ENCODE results near the gene GIGYF2.
A peak's percentile ranks its signal among the peaks of the same experiment; 100 is the strongest.

The GIGYF2 gene

DNA sequence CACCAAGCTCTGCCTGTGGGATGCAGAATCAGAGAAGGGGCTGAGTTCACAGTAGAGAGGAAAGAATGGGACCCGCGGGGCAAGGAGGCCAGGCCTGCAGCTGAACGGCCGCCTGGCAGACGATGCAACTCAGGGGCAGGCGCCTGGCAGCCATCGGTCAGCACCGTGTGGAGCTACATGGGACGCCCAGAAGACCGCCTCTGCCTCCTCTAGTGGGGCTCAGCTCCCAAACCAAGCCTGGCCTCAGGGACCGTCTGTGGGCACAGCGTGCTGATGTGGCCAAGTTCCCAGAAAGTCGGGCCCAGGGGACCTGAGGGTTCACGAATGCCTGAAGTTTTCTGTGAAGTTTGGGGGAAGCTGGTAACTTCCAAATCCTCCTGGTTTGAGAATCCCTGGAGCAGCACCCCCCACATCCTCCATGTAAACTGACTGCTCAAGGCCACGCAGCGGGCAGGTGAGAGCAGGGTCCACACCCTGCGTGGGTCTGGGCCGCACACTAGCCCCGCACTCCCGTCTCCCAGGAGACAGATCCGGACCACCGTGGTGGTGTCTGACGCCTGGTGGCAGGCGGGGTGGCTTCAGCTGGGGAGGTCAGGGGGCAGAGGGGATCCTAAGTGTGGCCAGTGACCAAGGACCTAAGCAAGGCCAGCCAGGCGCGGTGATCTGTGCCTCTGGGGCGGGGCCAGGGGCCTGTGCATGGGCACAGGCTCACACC, 187.6 kb downstream of the GIGYF2 start:
- DNase-seq, result no peak

DNA sequence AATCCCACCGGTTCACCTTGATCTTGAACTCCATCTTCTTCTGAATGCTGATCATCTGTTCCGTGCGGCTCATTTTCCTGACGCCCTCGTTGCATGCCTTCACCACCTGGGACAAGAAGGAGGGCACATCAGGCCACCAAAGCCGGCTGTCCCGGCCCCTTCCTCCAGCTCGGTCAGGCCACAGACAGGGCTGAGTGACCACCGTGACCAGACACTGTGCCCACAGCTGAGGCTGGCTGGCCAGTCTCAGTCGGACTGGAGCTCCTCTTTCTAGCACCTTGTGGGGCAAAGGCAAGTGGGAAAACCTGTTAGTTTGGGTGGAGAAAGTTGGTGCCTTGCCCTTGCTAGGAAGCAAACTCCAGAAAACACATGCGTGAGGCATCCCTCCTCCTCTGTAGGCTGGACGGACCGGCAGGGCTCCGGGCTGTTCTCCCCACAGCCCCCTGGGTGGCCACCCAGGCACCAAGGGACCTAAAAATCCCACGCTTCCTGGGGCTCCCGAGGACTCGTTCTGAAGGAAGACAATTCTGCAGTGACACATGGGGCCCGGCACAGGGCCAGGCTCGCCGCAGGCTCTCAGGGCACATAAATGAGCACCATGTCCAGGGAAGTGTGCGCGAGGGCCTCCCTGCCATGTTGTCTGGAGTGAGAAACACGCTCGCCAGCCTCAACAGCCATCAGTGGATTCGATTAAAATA, 188.3 kb downstream of the GIGYF2 start:
- no peak for DNase-seq

DNA sequence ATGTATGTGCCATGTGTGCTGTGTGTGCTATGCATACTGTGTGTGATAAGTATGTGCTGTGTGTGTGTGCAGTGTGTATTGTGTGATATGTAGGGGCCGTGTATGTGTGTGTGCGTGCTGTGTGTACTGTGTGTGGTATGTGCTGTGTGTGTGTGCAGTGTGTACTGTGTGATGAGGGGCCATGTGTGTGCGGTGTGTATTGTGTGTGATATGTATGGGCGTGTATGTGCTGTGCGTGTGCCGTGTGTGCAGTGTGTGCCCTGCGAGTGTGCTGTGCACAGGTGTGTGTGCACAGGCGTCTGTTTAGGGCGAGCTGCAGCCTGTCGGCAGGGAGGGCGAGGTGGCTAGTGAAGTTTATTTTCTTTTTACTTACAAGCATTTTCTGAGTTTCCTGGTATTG, 189.0 kb downstream of the GIGYF2 start:
- no peak for DNase-seq

DNA sequence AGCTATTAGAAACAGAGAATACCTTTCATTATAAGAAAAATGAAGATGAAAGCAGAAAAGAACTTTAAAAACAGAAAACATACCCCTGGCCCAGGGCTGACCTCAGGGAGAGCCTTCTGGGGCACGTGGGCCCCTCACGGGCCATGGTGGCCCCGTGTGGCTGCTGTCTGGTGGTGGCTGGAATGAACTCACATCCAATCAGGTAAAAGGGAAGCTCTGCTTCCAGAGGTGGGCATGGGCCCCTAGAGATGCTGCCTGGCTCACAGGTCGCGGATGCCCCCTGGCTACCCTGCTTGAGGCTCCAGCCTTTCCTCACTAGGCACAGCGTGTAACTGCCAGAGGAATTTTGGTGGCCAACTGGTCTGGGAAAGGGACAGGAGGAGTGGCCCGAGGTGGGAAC, 189.5 kb downstream of the GIGYF2 start:
- DNase-seq, result no peak

DNA sequence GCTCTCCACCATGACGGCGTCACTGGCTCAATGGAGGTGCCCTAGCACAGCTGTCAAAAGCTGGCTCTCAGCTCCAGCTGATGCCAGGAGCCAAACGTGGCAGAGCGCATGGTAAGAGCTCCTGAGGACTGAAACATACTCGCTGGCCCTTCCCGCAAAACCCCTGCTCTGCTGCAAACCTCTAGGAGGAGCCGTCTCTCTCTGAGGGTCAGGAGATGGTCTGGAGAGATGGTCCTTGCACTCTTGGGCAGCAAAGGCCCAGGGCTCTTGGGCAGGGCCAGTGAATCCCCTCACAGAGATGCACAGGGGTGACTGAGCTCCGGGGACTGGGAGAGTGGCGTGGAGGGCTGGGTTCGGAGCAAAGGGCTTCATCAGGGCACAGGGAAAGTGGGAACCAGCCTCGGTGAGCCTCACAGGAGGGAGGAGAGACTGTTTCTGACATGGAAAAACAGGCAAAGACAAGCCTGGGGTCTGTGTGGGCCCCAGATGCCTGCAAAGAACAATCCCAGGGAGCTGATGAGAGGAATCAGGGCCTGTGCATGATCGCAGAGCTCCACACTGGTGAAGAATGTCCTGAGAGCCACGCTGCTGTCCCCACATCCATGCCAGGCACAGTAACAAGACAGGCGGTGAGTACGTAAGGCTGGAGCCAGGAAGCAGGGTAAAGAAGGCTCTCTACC, 190.2 kb downstream of the GIGYF2 start:
- no peak for DNase-seq

DNA sequence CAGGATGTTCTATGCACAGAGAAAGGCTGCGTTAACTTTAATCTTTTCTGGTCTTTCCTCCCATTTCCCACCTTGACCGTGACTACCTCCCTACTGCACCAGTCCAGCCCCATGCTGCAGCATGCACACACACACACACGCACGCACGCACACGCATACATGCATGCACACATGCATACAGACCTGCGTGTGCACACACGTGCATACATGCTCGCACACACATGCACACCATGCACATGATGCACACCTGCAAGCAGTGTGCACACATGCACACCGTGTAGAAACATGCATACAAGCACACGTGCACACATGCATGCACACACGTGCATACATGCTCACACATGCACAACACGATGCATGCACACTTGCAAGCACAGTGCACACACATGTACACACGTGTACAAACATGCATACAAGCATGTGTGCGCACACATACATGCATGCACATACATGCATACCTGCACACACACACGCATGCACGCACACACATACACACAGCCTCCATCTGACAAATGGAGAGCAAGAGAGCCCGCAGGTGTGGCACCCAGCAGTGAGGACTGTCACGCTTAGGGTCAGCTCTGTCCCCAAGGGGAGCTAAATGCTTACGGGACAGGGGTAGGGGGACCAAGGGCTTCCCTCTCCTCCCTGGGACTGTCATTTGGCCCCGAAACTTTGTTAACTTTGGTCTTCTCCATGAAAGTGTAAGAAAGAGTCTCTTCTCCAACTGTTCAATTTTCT, 191.1 kb downstream of the GIGYF2 start:
- DNase-seq, result no peak

DNA sequence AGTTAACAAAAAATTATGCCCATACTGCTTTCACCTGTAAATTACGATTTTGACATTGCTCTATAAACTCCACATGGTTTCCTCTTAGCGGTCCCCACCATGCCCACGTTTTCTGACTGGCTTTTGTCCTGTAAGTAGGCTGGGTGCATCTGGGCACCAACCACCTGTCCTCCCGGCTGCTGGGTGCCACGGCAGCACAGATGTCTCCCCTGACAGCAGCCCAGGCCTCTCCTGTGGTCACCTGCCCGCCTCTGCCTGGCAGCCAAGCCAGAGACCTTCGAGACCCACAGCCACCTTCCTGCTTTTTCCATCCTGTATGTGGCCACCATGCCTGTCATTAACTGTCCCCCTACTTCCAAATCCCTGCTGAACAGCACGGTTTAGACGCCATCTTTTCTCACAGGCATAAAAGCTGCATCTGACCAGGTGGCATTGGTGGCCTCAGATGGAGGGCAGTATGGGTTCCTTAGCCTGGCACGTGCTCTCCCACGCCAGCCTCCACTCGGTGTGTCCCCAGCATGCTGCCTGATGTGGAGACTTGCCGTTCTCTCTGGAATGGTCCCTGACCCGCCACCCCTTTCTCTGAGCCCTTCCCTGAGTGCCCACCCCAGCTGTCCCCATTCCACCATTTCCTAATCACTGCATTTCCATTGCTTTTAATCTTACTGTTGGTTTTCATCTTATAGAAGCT, 191.9 kb downstream of the GIGYF2 start:
- DNase-seq, result no peak

DNA sequence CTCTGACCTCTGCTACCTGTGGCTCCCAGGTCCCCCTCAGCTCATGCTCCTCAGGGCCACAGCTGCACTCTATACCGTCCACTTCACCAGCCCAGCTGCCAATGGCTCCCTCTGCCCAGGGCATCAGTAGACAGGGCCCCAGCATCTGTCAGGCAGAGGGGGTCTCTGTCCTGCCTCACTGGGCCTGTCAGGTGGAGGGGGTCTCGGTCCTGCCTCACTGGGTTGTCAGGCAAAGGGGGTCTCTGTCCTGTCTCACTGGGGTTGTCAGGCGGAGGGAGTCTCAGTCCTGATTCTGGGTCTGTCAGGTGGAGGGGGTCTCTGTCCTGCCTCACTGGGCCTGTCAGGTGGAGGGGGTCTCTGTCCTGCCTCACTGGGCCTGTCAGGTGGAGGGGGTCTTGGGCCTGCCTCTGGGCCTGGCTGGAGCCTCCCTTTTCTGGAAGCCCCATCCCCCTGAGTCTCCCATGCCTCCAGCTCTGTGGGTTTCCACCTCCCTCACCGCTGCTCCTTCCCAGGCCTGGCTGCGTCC, 192.8 kb downstream of the GIGYF2 start:
- no peak for DNase-seq

DNA sequence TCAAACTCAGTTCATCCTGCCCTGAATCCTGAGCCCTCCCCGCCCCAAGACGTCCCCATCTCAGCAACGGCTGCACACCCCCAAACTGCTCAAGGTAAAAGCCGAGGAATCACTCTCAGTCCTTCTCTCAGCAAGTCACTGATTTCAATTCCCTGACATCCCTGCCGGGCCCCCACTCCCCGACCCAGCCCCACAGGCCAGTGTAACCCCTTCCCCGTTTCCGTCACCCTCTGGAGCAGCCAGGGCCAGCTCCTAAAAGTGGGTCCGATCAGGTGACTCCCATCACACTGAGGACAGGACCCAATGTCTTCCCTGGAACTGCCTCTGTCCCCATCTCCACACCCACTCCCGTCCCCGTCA, 193.4 kb downstream of the GIGYF2 start:
- no peak for DNase-seq

DNA sequence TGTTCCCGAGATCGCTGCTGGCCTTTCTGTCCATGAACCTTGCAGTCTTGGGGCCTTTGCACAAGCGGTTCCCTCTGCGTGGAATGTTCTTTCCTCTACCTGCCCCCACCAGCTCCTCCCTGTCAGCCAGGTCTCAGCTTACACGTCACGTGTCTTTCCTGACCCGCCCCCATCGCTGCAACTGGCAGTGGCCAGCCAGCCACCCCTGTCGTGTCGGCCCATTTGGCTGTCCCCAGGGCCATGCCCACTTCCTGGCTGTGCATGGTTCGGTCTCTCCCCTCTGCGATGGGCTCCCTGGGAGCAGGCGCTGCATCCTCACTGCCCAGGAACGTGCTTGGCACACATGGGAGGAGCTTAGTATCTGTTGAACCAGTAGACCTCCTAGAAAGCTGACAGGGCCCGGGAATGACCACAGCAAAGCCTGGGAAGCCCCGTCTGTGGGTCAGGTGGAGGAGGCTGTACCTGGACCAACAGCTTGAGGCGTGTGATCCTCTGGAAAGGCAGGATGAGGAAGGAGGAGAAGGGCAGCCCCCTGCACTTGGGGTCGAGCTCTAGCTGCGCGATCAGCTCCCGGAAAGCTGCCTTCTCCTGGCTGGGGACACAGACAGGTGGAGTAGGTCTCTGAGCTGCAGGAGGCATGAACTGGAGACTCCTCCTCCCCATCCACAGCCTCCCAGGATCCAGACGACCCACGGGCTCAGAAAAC, 193.9 kb downstream of the GIGYF2 start:
- DNase-seq, result peak; percentile 76

DNA sequence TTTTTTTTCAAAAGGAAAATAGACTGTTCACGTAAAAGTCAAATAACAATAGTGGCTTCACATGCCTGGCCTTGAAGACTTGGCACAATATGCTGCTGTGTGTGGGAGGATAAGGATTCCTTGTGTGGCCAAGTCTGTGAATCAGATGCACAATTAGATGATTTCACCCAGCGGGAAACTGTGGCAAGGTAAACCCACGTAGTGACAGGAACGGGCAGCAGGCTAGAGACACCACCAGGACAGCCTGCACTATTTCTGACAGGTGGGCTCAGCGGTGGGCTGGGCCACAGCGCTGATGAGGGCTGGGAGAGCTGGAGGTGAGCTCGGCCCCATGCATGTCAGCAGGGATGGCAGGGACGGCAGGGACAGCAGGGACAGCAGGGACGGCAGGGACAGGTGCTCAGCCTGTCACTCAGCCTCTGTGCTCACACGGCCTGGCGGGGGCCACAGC, 194.5 kb downstream of the GIGYF2 start:
- no peak for DNase-seq

DNA sequence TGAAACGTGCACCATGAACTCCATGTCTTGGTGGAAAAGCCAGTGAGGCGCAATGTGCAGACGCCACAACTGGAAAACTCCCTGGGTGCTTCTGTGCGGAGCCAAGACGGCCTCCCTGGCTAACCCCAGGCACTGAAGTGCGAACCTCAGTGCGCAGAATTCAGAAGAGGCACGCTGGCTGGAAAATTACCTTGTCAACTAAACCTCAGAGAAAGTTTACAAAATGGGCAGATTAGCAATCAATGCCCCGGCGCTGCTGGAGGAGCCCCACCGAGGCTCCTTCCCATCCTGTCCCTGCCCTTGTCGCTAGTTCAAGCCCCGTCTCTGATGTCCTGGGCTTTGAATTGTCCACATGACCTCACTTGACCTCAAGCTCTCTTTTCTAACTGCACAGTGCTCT, 195.1 kb downstream of the GIGYF2 start:
- DNase-seq, result no peak

DNA sequence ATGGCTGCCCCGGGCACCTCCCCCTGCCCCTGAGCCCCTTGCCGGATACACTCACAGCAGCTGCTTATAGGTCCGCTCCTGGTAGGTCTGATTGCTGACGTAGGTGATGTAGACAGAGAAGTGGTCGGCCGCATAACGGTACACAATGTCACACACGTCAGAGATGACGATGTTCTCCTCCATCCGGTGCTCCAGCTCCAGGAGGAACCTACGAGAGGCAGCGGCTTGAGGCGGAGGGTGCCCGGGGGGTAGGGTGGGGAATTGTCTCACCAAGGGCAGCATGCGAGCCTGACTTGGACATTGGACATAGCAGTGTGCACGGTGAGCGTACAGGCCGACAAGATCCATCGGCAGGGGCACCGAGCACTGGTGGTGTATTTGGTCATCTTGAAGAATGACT, 195.7 kb downstream of the GIGYF2 start:
- DNase-seq, result no peak

DNA sequence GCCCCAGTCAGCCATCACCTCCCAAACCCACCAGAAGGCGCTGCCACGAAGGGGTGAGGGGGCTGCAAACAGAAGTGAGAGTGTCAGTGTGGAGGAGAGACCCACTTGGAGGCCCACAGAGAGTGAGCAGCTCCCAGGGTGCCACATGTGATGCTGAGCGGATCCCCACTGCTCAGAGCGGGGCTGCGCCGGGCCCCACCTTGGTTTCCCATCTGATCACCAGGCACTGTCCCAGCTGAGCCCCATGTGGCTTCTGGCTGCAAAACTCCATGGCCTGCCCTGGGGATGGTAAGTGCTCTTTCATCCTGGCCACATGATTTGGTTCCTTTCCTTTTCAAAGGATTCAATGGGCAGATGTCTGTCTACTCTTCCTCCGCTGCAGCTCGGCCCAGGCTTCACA, 196.7 kb downstream of the GIGYF2 start:
- DNase-seq, result no peak

DNA sequence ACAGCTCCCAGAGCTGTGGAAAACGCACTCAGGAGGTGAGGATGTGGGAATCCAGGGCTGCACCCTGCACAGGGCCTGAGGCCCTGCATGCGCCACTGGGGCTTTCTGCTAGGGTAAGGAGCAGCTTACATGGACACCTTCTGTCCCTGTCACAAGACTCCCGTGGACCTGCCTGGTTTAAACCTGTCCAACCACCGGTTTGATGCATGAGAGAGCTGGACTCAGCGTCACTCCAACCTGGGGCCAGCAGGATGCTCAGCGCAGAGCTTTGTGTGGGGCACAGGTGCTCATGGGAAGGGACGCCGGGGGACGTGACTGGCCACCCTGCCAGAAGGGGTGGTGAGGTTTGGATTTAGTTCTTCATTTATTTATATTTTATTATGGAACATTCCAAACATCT, 197.1 kb downstream of the GIGYF2 start:
- no peak for DNase-seq

DNA sequence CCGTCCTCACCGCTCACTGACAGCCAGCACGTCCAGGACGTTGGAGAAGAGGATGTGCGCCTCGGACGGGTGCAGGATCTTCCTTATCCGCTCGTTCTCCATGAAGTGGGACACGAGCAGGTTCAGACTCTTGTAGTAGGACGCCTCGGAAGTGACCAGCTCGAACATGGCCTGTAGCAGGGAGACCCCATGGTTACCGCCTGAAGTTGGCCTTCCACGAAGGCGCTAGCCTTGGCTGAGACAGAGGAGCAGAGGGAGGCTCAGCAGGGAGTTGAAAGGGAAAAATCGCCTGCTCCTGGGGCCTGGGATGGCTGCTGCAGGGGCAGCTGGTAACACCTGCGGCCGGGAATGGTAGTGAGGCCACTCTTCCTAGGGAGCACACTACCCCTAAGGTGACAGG, 197.6 kb downstream of the GIGYF2 start:
- DNase-seq, result no peak

DNA sequence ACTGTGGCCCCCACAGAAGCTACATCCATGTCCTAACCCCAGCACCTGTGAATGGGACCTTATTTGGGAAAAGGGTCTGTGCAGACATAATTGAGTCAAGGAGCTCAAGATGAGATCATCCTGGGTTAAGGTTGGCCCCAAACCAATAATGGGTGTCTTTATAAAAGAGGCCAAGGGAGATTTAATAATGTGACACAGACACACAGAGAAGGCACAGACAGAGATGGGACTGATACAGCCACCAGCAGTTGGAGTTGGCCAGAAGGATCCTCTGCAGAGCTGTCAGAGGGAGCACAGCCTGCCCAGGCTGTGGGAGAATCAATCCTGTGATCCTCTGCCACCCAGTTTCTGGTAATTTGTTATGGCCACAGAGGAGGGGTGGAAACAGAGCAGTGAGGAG, 199.0 kb downstream of the GIGYF2 start:
- no peak for DNase-seq

DNA sequence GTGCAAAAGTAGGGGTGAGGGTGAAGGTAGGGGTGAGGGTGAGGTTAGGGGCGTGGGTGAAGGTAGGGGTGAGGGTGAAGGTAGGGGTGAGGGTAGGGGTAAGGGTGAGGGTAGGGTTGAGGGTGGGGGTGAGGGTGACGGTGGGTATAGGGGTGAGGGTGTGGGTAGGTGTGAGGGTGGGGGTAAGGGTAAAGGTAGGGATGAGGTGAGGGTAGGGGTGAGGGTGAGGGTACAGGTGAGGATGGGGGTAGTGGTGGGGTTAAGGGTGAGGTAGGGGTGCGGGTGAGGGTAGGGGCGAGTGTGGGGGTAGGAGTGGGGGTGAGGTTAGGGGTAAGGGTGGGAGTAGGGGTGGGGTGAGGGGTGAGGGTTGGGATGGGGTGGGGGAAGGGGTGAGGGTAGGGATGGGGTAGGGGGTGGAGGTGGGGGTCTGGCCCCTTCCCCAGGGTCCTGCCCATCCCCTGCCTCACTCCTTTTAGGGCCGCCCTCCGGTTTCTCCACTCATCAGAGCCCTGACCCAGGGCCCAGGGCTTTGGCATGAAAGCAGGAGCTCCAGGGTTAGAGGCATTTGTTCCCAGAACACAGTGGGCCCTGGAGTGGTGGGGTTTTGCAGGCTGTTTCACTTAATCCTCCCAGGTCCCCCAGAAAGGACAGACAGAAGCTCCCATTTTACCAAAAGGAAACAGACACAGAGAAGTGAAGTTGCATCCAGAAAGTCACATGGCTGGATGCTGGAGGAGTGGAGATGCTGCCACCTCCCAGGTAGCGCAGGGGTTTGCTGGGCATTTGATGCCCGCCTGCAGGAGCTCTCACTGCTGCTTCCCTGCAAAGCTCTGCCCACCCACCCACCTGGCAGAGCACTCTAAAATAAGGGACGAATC, 199.8 kb downstream of the GIGYF2 start:
- DNase-seq, result no peak

DNA sequence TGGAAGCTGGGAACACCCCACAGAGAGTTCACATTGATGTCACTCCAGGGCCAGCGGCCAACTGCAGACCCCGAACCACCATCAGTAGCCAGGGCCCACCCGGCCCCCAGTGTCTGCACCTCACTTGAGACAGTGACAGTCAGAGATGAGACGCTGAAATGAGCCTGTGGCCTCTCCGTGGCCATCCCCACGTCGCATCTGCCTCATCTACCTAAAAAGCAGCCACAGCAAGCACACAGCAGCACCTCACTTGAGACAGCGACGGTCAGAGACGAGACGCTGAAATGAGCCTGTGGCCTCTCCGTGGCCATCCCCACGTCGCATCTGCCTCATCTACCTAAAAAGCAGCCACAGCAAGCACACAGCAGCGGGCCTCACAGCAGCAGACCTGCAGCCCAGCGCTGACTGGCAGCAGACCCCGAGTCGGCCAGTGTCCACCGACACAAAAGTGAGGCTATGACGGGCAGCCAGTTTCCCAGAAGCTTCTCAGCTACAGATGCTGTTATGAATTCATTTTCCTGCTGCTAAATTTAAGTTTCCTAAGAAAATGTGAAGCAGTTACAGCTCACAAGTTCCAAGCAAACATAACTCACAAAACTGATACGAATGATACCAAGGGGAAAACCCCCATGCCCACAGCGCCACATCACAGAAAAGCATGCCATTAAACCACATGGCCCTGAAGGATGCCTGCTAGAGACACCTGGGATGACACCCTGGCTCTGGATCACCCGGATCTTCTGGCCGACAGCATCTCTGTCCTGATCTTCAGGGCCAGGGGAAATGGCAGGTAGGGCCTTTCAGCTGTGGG, 200.7 kb downstream of the GIGYF2 start:
- DNase-seq, result no peak

All from DMS53 (cell line).